Neural cell (in vitro differentiated cells): ENCODE measurements around the gene TNS1. TPM values are rescaled to one million over a fixed set of nuclear protein-coding genes. Genes with fewer than 3 reads are reported as not detected.

Source experiments
- H2AFZ ChIP-seq: fragments of 200-600, 300-800 bp; sonication (generic), shearing (Covaris generic); 2 replicates; pipeline ENCODE4 v1.6.0; 2014; ENCODE audit warnings: low read depth, mild to moderate bottlenecking, antibody characterized with exemption, low read length, moderate library complexity
- H3F3A ChIP-seq: fragments of 200-600 bp; shearing (Covaris generic); 2 replicates; pipeline ENCODE4 v1.6.1; 2016; ENCODE audit warnings: mild to moderate bottlenecking, moderate library complexity, mixed read lengths, antibody characterized with exemption, low read length; ENCODE audit not compliant: insufficient read depth, poor library complexity, severe bottlenecking
- H3K27ac ChIP-seq: fragments of 200-600, 300-800 bp; sonication (generic), shearing (Covaris generic); 2 replicates; pipeline ENCODE4 v1.5.1; 2014; ENCODE audit warnings: mild to moderate bottlenecking, low read length, moderate library complexity
- H3K27me3 ChIP-seq: fragments of 300-800, 200-600 bp; sonication (generic), shearing (Covaris generic); 2 replicates; pipeline ENCODE4 v1.6.0; 2014; ENCODE audit warnings: mild to moderate bottlenecking, low read depth, low read length, moderate library complexity; ENCODE audit not compliant: insufficient read depth
- H3K36me3 ChIP-seq: fragments of 300-800, 200-600 bp; sonication (generic), shearing (Covaris generic); 2 replicates; pipeline ENCODE4 v1.5.1; 2014; ENCODE audit warnings: mild to moderate bottlenecking, antibody characterized with exemption, low read length, moderate library complexity; ENCODE audit not compliant: insufficient read depth
- H3K4me2 ChIP-seq: fragments of 300-800, 200-600 bp; sonication (generic), shearing (Covaris generic); 2 replicates; pipeline ENCODE4 v1.6.0; 2014; ENCODE audit warnings: mild to moderate bottlenecking, low read length
- H3K4me3 ChIP-seq: fragments of 300-800, 200-600 bp; sonication (generic), shearing (Covaris generic); 2 replicates; pipeline ENCODE4 v1.5.1; 2014; ENCODE audit warnings: mild to moderate bottlenecking, low read length, moderate library complexity
- H3K79me2 ChIP-seq: fragments of 200-600 bp; shearing (Covaris generic); replicated peaks from 2 replicates; pipeline ENCODE4 v1.6.0; 2014; ENCODE audit warnings: mild to moderate bottlenecking, low read length, moderate library complexity; ENCODE audit not compliant: insufficient read depth
- H3K9ac ChIP-seq: fragments of 300-800, 200-600 bp; sonication (generic), shearing (Covaris generic); 2 replicates; pipeline ENCODE4 v1.6.1; 2016; ENCODE audit warnings: mild to moderate bottlenecking, low read length, mixed read lengths
- H3K9me2 ChIP-seq: fragments of 200-600 bp; shearing (Covaris generic); 2 replicates; pipeline ENCODE4 v1.6.1; 2016; ENCODE audit warnings: mild to moderate bottlenecking, low read length, mixed read lengths; ENCODE audit not compliant: insufficient read depth
- H3K9me3 ChIP-seq: fragments of 200-600, 300-800 bp; sonication (generic), shearing (Covaris generic); 2 replicates; pipeline ENCODE4 v1.6.1; 2016; ENCODE audit warnings: mild to moderate bottlenecking, mixed run types, low read length, moderate library complexity, mixed read lengths
- H4K20me1 ChIP-seq: fragments of 200-600 bp; shearing (Covaris generic); 2 replicates; pipeline ENCODE4 v1.6.1; 2016; ENCODE audit warnings: mild to moderate bottlenecking, mixed run types; ENCODE audit not compliant: insufficient read depth
- CTCF ChIP-seq: fragments of 450-650 bp; IDR thresholded peaks from 2 replicates; pipeline ENCODE4 v1.5.1; 2014; ENCODE audit warnings: antibody characterized with exemption, mild to moderate bottlenecking, moderate library complexity; ENCODE audit not compliant: poor library complexity, severe bottlenecking
- EP300 ChIP-seq: fragments of 450-650 bp; conservative IDR thresholded peaks from 2 replicates; pipeline ENCODE4 v1.6.1; 2014; ENCODE audit warnings: antibody characterized with exemption, mild to moderate bottlenecking, moderate library complexity; ENCODE audit not compliant: poor library complexity, severe bottlenecking
- EZH2 ChIP-seq: fragments of 200-600, 300-800 bp; shearing (Covaris generic), sonication (generic); IDR thresholded peaks from 2 replicates; pipeline ENCODE4 v1.6.1; 2014; ENCODE audit warnings: antibody characterized with exemption, low read length, borderline replicate concordance, mild to moderate bottlenecking; ENCODE audit not compliant: insufficient read depth, poor library complexity, severe bottlenecking
- MXI1 ChIP-seq: fragments of 450-650 bp; conservative IDR thresholded peaks from 2 replicates; pipeline ENCODE4 v1.6.1; 2014; ENCODE audit warnings: antibody characterized with exemption, mild to moderate bottlenecking; ENCODE audit not compliant: poor library complexity, severe bottlenecking
- POLR2AphosphoS5 ChIP-seq: IDR thresholded peaks from 2 replicates; pipeline ENCODE4 v1.6.1; 2012
- RAD21 ChIP-seq: fragments of 450-650 bp; conservative IDR thresholded peaks from 2 replicates; pipeline ENCODE4 v1.6.1; 2014; ENCODE audit warnings: antibody characterized with exemption, mild to moderate bottlenecking, moderate library complexity
- SMC3 ChIP-seq: fragments of 450-650 bp; conservative IDR thresholded peaks from 2 replicates; pipeline ENCODE4 v1.6.1; 2014; ENCODE audit warnings: antibody characterized with exemption, mild to moderate bottlenecking, moderate library complexity; ENCODE audit not compliant: poor library complexity
- TAF1 ChIP-seq: IDR thresholded peaks from 2 replicates; pipeline ENCODE4 v1.6.1; 2012; ENCODE audit warnings: low read depth
- polyA plus RNA-seq: library from polyadenylated mRNA; depleted of rRNA; stranded (reverse); fragments of >200 nt; gene quantifications from 2 replicates; pipeline ENCODE4 v1.2.3, GENCODE V29; 2014
- TF ChIP-seq, protein P1 (sequence below): IDR thresholded peaks from 2 replicates; pipeline ENCODE4 v1.6.1; 2012; ENCODE audit warnings: borderline replicate concordance

Gene TNS1
- polyA plus RNA-seq, 1 donor from 2014 or later = 1.5 TPM

- no peaks in the 10 kb centered on the region for H3K36me3 ChIP-seq
- H4K20me1 ChIP-seq = no peaks in the 10 kb centered on the region
- TF ChIP-seq CTCF (no peak), EZH2 (no peak), POLR2AphosphoS5 (no peak), MXI1 (no peak), SMC3 (no peak), EP300 (no peak), RAD21 (no peak), TAF1 (no peak)
- TF ChIP-seq, protein P1, sequence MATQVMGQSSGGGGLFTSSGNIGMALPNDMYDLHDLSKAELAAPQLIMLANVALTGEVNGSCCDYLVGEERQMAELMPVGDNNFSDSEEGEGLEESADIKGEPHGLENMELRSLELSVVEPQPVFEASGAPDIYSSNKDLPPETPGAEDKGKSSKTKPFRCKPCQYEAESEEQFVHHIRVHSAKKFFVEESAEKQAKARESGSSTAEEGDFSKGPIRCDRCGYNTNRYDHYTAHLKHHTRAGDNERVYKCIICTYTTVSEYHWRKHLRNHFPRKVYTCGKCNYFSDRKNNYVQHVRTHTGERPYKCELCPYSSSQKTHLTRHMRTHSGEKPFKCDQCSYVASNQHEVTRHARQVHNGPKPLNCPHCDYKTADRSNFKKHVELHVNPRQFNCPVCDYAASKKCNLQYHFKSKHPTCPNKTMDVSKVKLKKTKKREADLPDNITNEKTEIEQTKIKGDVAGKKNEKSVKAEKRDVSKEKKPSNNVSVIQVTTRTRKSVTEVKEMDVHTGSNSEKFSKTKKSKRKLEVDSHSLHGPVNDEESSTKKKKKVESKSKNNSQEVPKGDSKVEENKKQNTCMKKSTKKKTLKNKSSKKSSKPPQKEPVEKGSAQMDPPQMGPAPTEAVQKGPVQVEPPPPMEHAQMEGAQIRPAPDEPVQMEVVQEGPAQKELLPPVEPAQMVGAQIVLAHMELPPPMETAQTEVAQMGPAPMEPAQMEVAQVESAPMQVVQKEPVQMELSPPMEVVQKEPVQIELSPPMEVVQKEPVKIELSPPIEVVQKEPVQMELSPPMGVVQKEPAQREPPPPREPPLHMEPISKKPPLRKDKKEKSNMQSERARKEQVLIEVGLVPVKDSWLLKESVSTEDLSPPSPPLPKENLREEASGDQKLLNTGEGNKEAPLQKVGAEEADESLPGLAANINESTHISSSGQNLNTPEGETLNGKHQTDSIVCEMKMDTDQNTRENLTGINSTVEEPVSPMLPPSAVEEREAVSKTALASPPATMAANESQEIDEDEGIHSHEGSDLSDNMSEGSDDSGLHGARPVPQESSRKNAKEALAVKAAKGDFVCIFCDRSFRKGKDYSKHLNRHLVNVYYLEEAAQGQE = no peak
- H2AFZ ChIP-seq = no peak overlapping the region
- H3K9me3 ChIP-seq = no peaks in the 10 kb centered on the region
- H3K4me3 ChIP-seq = no peak overlapping the region
- H3K27ac ChIP-seq = no peak overlapping the region
- H3K27me3 ChIP-seq = no peaks in the 10 kb centered on the region
- no peaks in the 10 kb centered on the region for H3F3A ChIP-seq
- H3K9ac ChIP-seq = no peak overlapping the region
- no peaks in the 10 kb centered on the region for H3K9me2 ChIP-seq
- no peak overlapping the region for H3K4me2 ChIP-seq
- H3K79me2 ChIP-seq = no peaks in the 10 kb centered on the region
Observed at GRCh38 chr2:217776631-217777030, 226.2 kb downstream of the TNS1 start.

DNA sequence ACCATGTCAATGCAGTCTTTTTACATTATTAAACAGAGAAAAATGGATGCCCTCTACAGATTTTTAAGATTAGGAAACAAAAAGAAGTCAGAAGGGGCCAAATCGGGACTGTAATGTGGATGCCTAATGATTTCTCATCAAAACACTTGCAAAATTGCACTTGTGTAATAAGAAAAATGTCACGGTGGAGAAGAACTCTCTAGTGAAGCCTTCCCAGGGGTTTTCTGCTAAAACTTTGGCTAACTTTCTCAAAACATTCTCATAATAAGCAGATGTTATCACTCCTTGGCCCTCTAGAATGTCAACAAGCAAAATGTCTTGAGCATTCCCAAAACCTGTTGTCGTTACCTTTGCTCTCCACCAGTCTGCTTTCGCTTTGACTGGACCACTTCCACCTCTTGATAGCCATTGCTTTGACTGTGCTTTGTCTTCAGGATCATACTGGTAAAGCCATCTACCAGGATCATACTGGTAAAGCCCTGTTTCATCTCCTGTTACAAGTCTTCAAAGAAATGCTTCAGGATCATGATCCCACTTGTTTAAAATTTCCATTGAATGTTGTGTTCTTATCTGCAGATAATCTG, 226.8 kb downstream of the TNS1 start:
- no peaks in the 10 kb centered on the region for H4K20me1 ChIP-seq
- no peak overlapping the region for H3K27ac ChIP-seq
- no peaks in the 10 kb centered on the region for H3F3A ChIP-seq
- no peaks in the 10 kb centered on the region for H3K9me2 ChIP-seq
- H3K9me3 ChIP-seq = no peaks in the 10 kb centered on the region
- H3K36me3 ChIP-seq = no peaks in the 10 kb centered on the region
- TF ChIP-seq RAD21 (no peak), POLR2AphosphoS5 (no peak), SMC3 (no peak), TAF1 (no peak)
- TF ChIP-seq, protein P1 = no peak
- no peak overlapping the region for H2AFZ ChIP-seq
- H3K4me3 ChIP-seq = no peak overlapping the region
- no peak overlapping the region for H3K4me2 ChIP-seq
- H3K79me2 ChIP-seq = no peaks in the 10 kb centered on the region
- no peak overlapping the region for H3K9ac ChIP-seq
- no peaks in the 10 kb centered on the region for H3K27me3 ChIP-seq
